Measurements from ENCODE around the gene BNIP3.

DNA sequence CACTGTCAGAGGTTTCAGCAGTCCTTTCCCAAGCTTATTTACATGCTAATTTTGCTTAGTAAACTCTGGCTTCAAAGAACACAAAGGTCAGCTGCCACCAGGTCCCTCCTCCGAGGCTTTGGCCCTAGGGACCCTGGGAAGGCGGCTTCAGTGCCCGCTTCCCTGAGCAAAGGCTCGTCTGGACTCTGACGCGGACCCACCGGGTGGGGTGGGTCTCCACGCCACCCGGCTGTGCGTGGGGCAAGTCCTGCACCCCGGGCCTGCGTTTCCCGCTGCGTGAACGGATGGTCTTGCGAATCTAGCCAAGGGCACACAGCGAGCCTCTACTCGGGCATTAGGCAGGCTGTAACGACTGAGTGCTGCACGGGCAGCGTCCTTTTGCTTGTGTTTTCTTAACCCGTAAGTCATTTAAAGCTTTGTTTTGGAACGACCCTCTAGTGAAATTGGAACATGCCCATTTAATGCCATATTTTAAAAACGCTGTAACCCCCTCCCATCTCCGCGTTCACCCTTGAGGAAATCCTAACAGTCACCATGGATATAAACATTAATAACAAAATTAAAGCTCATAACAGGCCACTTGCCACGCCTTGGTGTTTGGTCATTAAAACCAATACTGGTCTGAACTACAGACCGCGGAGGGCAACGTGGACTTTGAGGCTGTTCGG is 828 bp downstream of the BNIP3 start:
- TF ChIP-seq CTCF (IDR thresholded peaks at IDR 0.05), result no peak
- peak; percentile 12 to 56 (median 55) for TF ChIP-seq POLR2A (IDR thresholded peaks at IDR 0.05)

Data from body of pancreas (tissue), 4 donors.